NT2/D1 (cell line): ENCODE measurements around the gene ARHGAP21.

ENCODE experiments used
- SUZ12 ChIP-seq: IDR thresholded peaks from 2 replicates; pipeline ENCODE4 v1.6.1; 2011; ENCODE audit not compliant: insufficient read length, insufficient read depth; ENCODE audit errors: extremely low read depth
- YY1 ChIP-seq: IDR thresholded peaks from 2 replicates; pipeline ENCODE4 v1.6.1; 2011; ENCODE audit not compliant: insufficient read length, insufficient read depth
- ZNF274 ChIP-seq: IDR thresholded peaks from 2 replicates; pipeline ENCODE4 v1.6.1; 2011; ENCODE audit warnings: mild to moderate bottlenecking, low read depth, low read length

- TF ChIP-seq YY1 (no peak), ZNF274 (no peak), SUZ12 (no peak)
These were observed 8.4 kb downstream of the ARHGAP21 start for GRCh38 chr10:24715246-24715769.
